GM20431 (cell line): Measurements from ENCODE around the gene NBAS.

Experiments used
- in situ Hi-C: fragments of 300-500 bp; cut with MseI, MboI; formaldehyde crosslinking; loops from one replicate; pipeline ENCODE4 v1.15.0; 2020; ENCODE audit warnings: low sequenced_read_pairs; ENCODE audit not compliant: unreplicated experiment

Gene NBAS

DNA sequence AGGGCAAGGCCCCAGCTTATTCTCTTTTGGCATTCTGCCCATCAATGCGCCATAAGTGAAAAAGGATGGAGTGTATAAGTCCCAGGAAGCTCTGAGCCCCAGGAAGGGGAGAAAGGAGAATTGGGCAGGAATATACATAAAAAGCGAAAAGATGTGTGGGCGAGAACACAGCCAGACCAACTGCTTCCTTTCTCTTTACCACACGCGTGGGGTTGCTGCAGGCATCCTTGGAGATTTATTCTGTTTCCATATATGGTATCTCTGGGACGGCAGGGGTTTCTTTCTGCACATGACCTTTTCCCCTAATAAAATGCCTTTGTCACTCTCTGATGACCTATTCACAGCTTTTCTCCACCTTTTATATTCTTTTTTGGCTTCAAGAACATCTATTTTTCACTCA is 440.5 kb downstream of the NBAS start:
- in situ Hi-C loops, result no loop called here

DNA sequence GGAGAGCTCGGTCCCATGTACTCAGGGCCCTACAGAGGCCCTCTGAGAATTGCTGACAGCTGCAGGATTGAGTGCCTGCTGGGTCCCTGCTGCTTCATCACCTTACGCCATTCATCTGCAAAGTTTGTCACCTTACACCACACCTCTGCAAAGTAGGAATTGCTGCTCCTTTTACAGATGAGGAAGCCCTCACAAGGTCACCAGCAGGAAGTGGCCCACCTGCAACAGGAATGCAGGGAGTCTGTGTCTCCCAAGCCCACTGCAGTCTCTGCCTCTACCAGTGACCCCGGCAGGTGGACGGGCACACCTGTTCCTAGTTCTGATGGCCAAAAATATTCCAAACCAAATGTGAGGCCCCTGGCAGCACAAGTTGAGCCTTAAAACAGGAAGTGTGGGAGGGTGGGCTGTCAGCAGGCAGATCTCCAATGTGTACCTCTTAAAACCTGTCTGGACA is 441.4 kb downstream of the NBAS start:
- in situ Hi-C loops, result no loop called here

DNA sequence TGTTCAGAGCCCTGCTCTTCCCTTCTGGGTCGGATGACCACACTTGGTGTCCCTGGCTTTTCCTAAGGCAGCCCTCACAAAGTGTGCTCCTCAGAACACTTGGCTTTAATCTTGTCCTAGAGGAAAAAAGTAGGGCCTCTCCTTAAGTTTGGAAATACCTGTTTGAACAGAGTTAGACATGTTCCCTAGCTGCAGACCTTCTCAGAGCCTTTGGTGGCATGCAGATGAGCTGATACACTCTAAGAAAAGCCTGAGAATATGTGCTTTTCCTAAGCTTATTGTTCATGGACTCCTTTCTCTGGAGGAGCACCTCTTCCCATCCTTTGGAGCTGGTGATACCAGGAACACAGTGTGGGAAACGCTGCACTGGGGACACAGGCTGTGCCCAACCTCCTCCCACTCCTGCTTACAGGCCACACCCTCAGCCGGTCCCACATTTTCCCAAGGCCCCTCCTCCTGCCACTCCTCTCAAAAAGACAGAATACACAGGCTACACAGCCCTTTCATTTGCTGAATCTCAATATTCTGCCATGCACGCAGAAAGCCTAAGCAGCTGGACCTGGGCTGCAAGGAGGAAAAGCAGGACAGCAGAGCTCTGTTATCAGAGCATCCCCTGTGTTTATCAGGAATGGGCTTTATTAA is 443.6 kb downstream of the NBAS start:
- in situ Hi-C loops, result no loop called here
